SH-SY5Y (cell line): Measurements from ENCODE around the gene DVL1.

Source experiments
- GATA2 ChIP-seq: IDR thresholded peaks from 2 replicates; pipeline ENCODE4 v1.6.1; 2011; ENCODE audit warnings: mild to moderate bottlenecking, low read depth, low read length
- GATA3 ChIP-seq: IDR thresholded peaks from 2 replicates; pipeline ENCODE4 v1.6.1; 2011; ENCODE audit warnings: low read depth, mild to moderate bottlenecking, low read length, moderate library complexity

DNA sequence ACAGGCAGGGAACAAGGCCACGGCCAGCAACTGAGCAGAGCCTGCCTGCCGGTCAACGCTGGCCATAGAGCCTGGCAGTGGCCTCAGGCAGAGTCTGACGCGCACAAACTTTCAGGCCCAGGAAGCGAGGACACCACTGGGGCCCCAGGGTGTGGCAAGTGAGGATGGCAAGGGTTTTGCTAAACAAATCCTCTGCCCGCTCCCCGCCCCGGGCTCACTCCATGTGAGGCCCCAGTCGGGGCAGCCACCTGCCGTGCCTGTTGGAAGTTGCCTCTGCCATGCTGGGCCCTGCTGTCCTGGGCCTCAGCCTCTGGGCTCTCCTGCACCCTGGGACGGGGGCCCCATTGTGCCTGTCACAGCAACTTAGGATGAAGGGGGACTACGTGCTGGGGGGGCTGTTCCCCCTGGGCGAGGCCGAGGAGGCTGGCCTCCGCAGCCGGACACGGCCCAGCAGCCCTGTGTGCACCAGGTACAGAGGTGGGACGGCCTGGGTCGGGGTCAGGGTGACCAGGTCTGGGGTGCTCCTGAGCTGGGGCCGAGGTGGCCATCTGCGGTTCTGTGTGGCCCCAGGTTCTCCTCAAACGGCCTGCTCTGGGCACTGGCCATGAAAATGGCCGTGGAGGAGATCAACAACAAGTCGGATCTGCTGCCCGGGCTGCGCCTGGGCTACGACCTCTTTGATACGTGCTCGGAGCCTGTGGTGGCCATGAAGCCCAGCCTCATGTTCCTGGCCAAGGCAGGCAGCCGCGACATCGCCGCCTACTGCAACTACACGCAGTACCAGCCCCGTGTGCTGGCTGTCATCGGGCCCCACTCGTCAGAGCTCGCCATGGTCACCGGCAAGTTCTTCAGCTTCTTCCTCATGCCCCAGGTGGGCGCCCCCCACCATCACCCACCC is 17.9 kb downstream of the DVL1 start, which contains the start of gene TAS1R3:
- TF ChIP-seq GATA2 (no peak), GATA3 (no peak)
